GM21390 (cell line): ENCODE measurements around the gene ASGR2.
"Not testable (repeated sequence)": the region's sequence is repeated elsewhere in the genome, so short reads cannot be mapped to it uniquely, and the experiment has no call there.

Source experiments
- ATAC-seq: cut with Tn5 transposase; IDR thresholded peaks from one replicate; pipeline ENCODE4 v1.9.1; 2021; ENCODE audit not compliant: unreplicated experiment

Gene ASGR2, protein sequence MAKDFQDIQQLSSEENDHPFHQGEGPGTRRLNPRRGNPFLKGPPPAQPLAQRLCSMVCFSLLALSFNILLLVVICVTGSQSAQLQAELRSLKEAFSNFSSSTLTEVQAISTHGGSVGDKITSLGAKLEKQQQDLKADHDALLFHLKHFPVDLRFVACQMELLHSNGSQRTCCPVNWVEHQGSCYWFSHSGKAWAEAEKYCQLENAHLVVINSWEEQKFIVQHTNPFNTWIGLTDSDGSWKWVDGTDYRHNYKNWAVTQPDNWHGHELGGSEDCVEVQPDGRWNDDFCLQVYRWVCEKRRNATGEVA

DNA sequence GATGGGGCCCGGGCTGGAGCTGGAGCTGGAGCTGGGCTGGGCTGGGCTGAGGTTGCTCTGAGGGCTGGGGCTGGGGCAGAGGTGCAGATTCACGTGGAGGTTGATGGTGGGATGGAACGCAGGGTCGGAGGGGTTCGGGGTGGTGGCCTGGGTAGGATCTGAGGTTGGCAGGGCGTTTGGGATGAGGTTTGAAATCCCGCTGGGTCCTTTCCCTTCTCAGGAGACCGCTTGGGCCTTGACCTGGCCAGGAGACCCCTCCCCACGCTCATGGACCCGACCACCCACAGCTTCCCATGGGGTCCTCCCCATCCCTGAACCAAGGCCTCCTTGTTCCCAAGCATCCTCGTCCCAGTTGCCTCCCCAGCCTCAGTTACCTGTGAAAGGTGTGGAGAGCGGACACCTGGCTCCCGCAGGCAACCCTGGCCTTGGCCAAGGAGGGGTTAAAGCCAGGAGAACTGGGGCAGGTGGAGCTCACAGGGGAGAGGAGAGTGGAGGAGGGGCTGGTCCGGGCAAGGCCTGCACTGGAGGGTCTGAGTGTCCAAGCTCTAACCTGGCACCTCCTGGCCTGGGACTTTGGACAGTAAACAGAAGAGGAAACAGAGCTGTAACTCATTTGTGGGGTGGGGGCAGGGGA is at the start of gene ASGR2:
TSS of gene ASGR2 (minus strand) at position 582 of the 634 bp plus-strand sequence. CDS start 582 bp downstream, outside the sequence.
- ATAC-seq, result no peak

DNA sequence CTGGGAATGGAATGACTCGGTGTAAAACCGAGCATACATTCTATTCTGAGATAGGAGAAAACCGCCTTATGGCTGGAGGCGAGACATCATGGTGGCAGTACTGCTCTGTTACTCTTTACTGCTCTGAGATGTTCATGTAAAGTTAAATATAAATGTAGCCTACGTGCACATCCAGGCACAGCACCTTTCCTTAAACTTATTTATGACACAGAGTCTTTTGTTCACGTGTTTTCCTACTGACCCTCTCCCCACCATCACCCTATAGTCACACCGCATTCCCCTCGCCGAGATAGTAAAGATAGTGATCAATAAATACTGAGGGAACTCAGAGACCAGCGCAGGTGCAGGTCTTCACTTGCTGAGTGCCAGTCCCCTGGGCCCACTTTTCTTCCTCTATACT is 44.9 kb upstream of the ASGR2 start:
- not testable (repeated sequence) for ATAC-seq

DNA sequence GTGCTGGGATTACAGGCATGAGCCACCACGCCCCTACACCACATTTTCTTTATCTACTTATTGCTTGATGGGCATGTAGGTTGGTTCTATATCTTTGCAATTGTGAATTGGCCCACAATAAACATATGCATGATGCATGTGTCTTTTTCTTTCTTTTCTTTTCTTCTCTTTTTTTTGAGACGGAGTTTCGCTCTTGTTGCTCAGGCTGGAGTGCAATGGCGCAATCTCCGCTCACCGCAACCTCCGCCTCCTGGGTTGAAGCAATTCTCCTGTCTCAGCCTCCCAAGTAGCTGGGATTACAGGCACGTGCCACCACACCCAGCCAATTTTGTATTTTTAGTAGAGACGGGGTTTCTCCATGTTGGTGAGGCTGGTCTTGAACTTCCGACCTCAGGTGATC is 43.8 kb upstream of the ASGR2 start:
- not testable (repeated sequence) for ATAC-seq

DNA sequence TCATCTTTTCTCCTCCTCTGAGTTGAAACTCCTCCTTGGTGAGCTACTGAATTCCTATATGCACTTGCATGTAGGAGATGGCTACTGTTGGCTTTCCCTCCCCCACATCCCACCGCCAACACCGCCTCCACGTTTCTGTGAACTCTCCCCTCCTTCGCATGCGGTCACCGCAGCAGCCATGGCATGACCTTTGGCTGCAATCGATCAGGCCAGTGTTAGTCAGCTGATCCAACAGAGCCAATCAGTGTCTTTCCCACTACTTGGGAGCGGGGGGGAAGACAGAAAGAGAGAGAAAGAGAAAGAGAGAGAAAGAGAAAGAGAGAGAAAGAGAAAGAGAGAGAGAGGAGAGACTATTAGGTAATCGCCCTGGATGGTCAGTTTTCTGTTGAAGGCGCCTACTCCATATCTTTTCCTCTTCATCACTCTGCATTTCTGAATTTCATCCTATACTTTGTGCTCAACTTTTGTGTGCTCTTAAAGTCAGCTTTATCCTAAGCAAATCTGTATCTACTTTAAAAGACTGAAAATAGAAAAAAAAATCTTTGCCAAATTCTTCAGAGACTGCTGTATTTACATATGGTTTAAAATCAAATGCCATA is 41.8 kb upstream of the ASGR2 start:
- no peak for ATAC-seq

DNA sequence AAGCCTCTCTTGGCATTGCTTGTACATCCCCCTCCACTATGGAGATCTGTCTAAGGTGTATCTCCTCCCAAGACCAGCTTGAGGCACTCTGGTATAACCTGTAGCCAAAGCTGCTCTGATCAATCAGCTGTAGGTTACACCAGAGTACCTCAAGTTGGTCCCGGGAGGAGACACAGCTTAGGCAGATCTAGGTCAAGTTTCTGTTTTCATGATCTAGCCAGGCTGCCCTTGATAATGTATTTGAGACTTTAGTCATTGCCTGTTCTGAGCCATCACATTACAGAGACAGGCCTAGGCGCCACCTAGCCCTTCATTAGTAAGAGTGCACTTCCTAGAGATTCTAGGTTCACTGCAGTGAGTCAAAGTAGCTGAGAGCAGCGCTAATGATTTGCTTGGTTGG is 33.1 kb upstream of the ASGR2 start:
- ATAC-seq, result no peak

DNA sequence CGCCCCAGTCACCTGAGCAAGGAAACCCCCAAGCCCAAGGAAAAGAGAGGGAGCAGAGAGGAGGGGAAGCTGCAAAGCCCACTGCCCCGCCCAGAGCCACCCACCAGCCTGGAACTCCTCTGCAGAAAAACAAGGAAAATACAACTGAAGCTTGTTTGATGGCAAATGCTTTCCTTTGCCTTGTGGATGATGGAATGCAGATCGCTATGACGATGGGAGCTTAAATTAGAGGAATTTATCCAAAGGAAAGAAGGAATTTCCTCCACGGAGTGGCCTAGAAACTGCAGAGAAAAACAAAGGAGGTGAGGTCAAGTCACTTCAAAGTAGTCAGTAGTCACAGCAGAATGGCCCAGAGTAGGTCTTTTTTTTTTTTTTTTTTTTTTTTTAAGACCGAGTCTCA is 31.5 kb upstream of the ASGR2 start:
- ATAC-seq, result no peak

DNA sequence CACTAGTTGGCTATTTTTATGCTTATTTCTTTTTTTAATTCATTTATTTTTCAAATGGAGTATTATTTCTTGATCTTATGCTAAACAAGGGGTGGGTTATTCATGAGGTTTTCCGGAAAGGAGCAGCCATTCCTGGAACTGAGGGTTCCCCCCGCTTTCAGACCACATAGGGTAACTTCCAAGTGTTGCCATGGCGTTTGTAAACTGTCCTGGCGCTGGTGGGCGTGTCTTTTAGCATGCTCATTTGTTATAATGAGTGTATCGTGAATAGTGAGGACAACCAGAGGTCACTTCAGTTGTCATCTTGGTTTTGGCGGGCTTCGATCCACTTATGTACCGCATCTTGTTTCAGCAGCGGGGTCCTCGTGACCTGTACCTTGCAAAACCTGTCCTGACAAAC is 29.6 kb upstream of the ASGR2 start:
- no peak for ATAC-seq

DNA sequence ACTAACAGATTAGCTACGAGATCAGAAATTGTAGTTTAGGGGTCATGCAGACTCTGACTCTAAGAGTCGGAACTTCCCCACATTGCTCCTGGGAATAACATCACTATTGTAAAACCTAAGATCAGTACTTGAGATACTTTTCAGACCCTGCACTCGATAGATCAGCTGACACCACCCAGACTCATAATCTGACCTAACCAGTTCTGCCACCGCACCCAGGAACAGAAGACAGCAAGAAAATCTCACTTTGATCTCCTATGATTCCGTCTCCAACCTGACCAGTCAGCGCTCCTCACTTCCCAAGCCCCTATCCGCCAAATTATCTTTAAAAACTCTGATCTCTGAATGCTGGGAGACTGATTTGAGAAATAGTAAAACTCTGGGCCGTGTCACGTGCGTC is 27.2 kb upstream of the ASGR2 start:
- ATAC-seq, result no peak

DNA sequence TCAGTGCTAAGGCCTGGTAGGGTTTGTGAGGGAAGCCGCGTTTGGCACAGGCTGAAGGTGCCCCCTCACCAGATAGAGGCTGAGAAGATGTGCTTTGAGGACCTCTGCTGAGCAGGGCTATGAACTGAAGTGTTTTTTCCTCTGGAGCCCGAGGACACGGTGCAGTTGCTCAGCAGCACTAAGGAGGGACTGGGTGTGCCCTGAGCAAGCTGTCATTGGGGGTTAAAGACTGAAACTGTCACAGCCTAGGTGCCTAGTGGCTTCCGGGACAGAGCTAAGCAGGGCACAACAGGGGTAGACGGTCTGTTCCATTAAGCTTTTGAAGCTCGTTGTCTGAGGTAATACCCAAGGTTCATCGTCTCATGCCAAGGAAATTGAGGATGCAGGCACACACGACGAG is 24.8 kb upstream of the ASGR2 start:
- no peak for ATAC-seq

DNA sequence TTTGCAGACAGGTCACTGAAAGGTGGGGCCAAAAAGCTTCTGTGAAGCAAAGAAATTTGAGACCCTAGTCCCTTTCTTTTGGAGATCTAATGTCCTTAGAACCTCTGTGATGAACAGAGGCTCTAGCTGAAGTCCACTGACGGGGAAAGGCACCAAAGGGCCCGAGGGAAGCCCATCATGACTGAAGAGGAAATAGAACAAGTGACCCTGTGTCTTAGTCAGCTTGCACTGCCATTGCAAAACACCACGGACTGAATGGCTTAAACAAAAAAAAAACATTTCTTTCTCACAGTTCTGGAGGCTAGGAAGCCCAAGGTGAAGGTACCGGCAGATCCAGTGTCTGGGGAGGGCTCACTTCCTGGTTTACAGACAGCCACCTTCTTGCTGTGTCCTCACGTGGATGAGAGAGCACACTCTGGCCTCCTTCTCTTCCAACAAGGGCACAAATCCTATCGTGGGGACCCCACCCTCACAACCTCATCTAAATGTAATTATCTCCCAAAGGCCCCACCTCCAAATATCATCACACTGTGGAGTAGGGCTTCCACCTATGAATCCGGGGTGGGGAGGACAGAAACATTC is 24.3 kb upstream of the ASGR2 start:
- ATAC-seq, result no peak

DNA sequence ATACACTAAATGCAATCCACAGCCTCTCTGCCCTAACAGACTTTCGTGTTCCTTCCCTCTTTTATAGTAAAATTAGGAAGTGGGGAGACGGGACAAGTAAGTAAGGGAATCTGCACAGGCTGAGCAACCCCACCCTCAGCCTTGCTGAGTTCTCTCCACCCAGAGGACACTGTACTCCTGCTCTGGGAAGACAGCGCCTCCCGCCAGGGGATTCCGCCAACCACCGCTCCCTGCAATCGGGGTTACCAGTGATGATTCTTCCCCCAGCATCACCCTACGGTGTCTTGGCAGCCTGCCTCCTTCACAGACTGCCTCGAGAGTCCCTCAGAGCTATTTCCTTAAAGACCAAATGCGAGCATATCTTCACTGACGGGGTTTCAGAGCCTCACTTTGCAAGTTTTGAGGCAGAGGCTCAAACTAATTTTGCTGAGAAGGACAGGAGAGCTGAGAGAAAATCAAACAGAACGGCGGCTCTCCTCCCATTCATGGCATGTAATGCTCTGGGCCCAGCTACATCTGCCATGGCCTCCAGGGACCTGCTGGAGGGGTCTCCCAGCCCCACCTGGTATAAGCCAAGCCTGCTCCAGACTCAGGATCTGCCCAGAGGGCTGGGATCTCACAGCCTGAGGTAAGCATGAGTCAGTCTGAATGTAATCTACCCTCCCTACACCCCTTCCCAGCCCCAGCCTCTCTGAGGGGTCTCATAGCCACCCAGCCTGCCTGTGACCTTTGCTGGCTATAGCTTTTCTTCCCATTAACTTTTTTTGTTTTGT is 22.7 kb upstream of the ASGR2 start:
- ATAC-seq, result no peak

DNA sequence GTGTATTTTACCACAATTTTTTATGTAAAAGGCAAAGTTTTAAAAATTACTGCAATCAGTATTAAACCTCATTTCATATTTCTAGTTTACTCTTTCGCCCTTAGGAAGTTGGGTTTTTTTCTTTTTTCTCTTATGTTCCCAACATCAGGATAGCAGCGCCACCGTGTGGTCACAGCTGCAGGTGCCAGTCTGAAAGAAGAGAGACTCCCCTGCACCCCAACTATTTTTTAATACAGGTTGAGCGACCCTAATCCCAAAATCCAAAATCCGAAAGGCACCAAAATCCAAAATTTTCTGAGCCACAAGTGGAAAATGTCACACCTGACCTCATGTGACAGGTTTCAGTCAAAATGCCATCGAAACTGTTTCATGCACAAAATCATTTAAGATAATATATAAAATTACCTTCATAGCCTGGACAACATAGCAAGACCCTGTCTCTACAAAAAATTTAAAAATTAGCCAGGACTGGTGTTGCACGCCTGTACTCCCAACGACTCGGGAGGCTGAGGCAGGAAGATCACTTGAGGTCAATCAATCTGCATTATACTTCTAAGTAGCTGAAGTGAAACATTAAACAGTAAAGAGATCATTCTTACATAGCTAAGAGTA is 21.8 kb upstream of the ASGR2 start:
- no peak for ATAC-seq

DNA sequence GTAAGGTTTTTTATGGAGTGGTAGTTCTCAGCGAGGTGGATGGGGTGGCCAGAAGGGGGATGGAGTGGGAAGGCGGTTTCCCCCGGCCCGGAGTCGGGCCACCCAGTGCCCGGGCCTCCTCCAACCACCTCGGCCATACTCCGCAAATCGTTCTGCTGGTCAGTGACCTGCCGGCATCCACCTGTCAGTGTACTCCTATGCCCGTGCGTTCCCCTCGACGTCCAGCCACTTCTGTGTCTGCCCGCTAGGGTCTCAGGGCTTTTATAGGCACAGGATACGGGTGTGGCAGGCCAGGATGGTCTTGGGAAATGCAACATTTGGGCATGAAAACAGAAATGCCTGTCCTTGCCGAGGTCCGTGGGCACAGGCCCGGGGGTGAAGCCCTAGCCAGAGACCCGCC is 19.3 kb upstream of the ASGR2 start:
- ATAC-seq, result no peak

DNA sequence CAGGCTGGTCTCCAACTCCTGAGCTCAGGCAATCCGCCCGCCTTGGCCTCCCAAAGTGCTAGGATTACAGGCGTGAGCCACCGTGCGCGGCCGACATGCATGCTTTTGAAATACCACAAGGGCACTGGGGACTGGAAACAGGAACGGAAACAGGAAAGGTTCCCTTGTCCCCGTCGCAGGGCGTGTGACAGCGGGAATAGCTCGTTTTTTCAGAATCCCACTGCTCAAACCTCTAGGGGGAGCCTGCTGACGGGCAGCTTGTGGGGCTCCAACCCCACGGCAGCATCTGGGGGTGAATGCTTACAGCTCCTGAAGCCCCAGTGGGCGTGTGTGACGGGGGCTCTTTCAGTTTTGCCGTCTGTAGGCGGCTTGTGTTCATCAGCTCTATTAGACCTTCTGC is 18.8 kb upstream of the ASGR2 start:
- no peak for ATAC-seq

DNA sequence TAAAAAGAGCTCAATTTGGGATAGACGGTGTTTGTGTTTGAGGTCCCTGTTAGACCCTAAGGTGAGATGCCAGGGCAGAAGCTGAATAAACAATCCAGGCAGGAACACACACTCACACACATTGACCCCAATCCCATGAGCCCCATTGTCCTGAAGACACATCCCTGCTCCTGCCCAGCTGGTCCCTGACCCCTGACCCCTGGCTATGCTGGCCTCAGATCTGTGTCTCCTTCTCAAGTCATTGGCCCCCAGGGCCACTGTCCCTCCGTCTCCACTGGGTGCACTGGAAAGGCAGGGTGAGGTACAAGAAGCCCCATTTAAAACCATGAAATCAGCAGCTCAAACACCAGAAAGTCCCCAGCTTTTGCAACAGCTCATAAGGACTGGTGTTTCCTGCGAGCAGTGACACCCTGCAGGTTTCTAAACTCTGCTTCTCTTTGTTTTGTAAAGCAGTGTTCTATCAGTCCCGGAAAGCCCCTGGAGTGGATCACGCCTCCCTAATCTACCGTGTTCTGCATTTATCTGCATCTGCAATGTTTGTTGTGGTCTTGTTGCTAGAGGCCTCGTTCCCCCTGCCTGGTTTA is 18.0 kb upstream of the ASGR2 start:
- no peak for ATAC-seq

DNA sequence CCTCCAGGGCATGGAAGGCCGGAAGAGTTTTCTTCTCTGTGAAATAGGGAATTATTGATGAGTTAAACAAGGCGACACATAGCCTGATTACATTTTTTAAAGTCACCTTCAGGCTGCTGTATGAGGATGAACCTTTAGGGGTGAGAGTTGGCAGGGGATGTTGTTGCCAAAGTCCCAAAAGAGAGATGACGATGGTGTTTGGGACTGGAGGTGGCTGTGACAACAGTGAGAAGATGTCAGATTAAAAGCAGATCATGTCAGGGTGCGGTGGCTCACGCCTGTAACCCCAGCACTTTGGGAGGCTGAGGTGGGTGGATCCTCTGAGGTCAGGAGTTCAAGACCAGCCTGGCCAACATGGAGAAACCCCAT is 16.8 kb upstream of the ASGR2 start:
- no peak for ATAC-seq

DNA sequence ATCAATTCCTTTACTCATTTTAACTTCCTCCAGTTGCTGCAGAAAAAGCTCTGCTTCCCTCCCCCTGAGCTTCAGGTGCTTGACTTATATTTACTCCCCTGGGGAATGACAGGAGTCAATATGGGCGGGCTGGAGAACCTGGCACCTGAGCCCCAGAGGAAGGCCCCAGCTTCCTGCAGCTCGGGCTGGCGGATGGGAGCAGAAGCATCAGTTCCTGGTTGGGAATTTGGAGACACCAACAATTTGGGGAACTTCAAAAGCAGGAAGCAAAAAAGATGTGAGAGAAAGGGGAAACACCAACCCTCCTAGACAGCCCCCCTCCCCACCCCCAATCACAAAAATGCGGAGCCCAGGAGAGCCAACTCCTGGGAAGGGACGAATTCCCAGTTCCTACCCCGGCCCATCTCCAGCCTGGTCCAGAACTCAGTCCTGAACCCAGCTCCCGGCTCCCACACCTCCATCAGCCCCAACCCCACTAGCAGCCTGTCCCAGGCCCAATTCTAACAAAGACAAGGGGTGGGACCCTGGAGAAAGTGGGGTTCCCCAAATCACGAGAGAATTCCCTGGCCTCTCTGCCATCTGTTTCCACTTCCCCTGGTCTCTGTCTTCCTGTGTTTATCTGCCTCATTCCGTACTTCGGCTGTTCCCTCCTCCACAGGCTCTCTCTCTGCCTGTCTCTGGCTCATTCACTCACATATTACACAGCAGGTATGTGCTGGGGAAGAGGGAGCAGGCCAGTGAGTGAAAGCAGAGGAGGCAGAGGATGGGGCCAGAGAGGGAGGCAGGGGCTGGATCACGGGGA is 16.2 kb upstream of the ASGR2 start:
- ATAC-seq, result no peak

DNA sequence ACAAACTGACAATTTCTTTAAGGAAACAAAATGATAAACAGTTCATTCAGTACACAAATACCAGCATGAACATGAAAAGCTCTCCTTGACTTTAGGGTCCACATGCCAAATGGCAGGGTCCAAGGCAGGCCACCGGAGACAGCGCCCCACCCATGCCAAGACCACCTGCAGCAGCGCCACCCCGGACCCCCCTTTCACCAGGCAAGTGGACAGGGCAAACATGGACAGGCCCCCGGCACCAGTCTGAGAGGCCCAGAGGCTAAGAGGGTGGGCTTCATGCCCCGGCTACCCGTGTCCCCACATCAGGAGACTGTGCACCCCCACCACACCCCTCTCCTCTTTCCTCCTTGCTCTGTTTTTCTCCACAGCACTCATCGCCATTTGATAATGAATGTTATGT is 14.7 kb upstream of the ASGR2 start:
- no peak for ATAC-seq

DNA sequence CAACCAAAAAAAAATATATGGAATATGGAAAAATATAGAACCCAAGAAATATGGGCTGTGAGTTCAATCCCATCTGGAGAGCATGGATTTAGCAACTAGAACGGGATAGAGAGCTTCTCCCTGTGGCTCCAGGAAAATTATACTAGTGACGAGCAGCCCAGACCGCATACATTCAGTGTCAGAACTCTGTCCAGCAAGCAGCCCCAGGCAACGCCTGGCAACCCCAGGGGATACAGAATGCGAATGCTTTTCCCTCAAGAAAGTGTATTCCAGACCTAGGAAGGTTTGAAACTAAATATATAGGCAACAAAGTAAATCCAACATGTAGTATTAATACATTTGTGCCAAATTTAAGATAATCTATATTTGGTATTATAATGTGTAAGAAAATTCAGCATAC is 13.5 kb upstream of the ASGR2 start:
- no peak for ATAC-seq

DNA sequence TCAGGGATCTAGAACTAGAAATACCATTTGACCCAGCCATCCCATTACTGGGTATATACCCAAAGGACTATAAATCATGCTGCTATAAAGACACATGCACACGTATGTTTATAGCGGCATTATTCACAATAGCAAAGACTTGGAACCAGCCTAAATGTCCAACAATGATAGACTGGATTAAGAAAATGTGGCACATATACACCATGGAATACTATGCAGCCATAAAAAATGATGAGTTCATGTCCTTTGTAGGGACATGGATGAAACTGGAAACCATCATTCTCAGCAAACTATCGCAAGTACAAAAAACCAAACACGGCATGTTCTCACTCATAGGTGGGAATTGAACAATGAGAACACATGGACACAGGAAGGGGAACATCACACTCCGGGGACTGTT is 12.9 kb upstream of the ASGR2 start:
- ATAC-seq, result not testable (repeated sequence)
